ENCODE measurements around the gene ENAM. TPM values are rescaled to one million over a fixed set of nuclear protein-coding genes. Genes with fewer than 3 reads are reported as not detected.
A peak's percentile ranks its signal among the peaks of the same experiment; 100 is the strongest.

Gene ENAM
- total and polyA plus RNA-seq, 2 of the 8 experiments (the other 6 are each of a cell fraction or from before 2014, with no cell fraction given), result not detected

DNA sequence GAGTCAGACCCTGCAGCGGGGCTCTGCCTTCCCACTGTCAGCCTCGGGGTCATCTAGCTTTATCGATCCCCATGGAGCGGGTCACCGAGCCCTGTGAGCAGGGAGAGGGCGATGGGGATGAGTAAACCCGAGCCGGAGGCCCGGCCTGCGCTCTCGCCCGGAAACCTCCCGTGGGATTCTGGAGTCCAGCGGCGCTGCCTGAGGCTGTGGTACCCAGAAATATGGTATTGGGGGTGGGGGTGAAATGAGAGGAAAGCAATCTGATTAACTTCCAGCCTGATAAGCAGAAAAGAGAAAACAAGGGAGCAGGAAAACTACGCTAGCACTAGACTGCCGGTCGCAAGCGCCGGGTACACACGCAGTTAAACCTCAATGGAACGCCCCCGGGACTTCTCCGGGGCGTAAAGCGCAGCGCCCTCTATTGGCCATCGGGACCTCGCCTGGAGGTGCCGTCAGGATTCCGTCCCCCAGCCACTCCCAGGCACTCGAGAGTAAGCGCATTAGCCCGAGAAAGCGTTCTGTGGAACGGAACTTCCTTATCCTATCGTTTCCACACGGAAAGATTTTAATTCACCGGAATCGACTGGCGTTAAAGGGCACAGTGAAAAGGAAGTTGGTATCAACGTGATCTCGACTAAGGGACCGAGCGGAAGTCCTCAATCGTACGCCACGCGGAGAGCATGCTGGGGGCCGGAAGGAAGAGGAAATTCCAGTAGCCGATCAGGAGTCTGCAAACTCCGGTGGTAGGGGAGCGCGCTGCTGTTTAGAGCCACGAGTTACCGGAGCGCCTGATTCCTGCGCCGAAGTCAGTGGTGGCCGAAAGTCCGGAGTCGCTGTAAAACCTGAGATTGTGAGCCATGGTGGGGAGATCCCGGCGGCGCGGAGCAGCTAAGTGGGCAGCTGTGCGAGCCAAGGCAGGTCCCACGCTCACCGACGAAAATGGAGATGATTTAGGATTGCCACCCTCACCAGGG lies 59.6 kb downstream of the ENAM start, which contains the start of gene UTP3 (continued):
- TF ChIP-seq SAP30 (IDR thresholded peaks at IDR 0.05; ENCODE audit: insufficient read depth, insufficient replicate concordance, low read length) (peak; percentile 52), CREB1 (IDR thresholded peaks at IDR 0.05) (peak; percentile 58; the same call in 1 of the 2 replicates), NANOG (IDR thresholded peaks at IDR 0.05; ENCODE audit: insufficient read depth, low read depth, low read length, poor library complexity, severe bottlenecking) (no peak), HDAC2 (IDR thresholded peaks at IDR 0.05; ENCODE audit: borderline replicate concordance in 1 of 2, low read depth in 2 of 2, low read length in 2 of 2) (peak; percentile 13 to 75; a peak in 1 of 4 replicates), BCL11A (IDR thresholded peaks at IDR 0.05; ENCODE audit: low read depth in 2 of 2, low read length in 2 of 2) (no peak), SP1 (IDR thresholded peaks at IDR 0.05; ENCODE audit: low read depth, low read length) (no peak), KDM1A (IDR thresholded peaks at IDR 0.05; ENCODE audit: borderline replicate concordance, low read length) (no peak), ZNF274 (IDR thresholded peaks at IDR 0.05; ENCODE audit: borderline replicate concordance, extremely low read depth, low read length) (no peak), CHD2 (IDR thresholded peaks at IDR 0.05; ENCODE audit: low read length) (peak; percentile 45; the same call in 1 of the 2 replicates), SIX5 (IDR thresholded peaks at IDR 0.05; ENCODE audit: low read depth, low read length) (0 out of 2 replicates have a peak, but pooled peaks have one; percentile 6), MAFK (IDR thresholded peaks at IDR 0.05; ENCODE audit: low read depth, low read length) (no peak), RAD21 (IDR thresholded peaks at IDR 0.05 in 1 of 2, conservative IDR thresholded peaks at IDR 0.05 in 1 of 2; ENCODE audit: low read depth in 2 of 2, low read length in 2 of 2) (peak; percentile 44 to 55), BRCA1 (IDR thresholded peaks at IDR 0.05; ENCODE audit: low read depth, low read length) (peak; percentile 47; the same call in 1 of the 2 replicates), ASH2L (IDR thresholded peaks at IDR 0.05; ENCODE audit: low read length) (peak; percentile 92)
- TF ChIP-seq, protein P1, sequence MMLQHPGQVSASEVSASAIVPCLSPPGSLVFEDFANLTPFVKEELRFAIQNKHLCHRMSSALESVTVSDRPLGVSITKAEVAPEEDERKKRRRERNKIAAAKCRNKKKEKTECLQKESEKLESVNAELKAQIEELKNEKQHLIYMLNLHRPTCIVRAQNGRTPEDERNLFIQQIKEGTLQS (IDR thresholded peaks at IDR 0.05; ENCODE audit: insufficient read depth, low read depth, low read length), result 0 out of 2 replicates have a peak, but pooled peaks have one; percentile 7
- TF ChIP-seq, protein P2, sequence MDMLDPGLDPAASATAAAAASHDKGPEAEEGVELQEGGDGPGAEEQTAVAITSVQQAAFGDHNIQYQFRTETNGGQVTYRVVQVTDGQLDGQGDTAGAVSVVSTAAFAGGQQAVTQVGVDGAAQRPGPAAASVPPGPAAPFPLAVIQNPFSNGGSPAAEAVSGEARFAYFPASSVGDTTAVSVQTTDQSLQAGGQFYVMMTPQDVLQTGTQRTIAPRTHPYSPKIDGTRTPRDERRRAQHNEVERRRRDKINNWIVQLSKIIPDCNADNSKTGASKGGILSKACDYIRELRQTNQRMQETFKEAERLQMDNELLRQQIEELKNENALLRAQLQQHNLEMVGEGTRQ (IDR thresholded peaks at IDR 0.05; ENCODE audit: low read length), result no peak
- TF ChIP-seq, protein P3, sequence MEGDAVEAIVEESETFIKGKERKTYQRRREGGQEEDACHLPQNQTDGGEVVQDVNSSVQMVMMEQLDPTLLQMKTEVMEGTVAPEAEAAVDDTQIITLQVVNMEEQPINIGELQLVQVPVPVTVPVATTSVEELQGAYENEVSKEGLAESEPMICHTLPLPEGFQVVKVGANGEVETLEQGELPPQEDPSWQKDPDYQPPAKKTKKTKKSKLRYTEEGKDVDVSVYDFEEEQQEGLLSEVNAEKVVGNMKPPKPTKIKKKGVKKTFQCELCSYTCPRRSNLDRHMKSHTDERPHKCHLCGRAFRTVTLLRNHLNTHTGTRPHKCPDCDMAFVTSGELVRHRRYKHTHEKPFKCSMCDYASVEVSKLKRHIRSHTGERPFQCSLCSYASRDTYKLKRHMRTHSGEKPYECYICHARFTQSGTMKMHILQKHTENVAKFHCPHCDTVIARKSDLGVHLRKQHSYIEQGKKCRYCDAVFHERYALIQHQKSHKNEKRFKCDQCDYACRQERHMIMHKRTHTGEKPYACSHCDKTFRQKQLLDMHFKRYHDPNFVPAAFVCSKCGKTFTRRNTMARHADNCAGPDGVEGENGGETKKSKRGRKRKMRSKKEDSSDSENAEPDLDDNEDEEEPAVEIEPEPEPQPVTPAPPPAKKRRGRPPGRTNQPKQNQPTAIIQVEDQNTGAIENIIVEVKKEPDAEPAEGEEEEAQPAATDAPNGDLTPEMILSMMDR (IDR thresholded peaks at IDR 0.05; ENCODE audit: control extremely low read depth in 1 of 3, insufficient read depth in 1 of 3, low read depth in 1 of 3, low read length in 3 of 3), result peak; percentile 77 to 97 (median 93)

All from H1 (cell line).